ENCODE measurements around the gene TGIF2. TPM values are rescaled to one million over a fixed set of nuclear protein-coding genes. Genes with fewer than 3 reads are reported as not detected.

The TGIF2 gene
- total and polyA plus RNA-seq, 2 donors (not counting 3 experiments of a cell fraction or from before 2014, with no cell fraction given) = 18.9 to 21.0 TPM

DNA sequence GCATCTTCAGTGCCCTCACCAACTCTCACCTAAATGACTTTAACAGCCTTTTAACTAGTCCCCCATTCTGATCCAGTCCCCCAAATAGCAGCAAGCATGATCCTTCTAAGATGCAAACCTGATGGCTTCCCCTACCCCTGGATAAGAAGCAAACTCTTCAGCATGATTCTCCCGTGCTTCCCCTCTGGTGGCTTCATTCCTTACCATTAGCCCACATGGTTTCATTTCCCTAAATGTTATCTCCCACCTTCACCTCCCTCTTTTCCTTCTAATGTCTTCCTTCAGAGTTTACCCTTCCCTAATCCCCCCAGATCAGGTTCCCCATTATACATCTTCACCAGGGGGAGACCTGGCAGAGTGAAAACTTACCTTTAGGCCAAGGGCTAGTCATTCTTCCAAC lies 28.1 kb downstream of the TGIF2 start:
- POLR2A ChIA-PET = no interaction called here
- intact Hi-C loops (cut with micrococcal nuclease) = no loop called here
- CTCF ChIA-PET = interaction anchor here (1.1 to 1.2 kb wide), 2 partner anchors 11 to 44 kb away, joined by 3 to 4 read pairs; no protein-coding TSS in a partner anchor

More for the DNA sequence above, 28.1 kb downstream of the TGIF2 start:
- FAIRE-seq (no peak), DNase-seq (ENCODE audit: low read depth, low spot score) (no peak)
- peaks cover 0 to 2% of the 10 kb centered on the region in 2 experiments for H3K27me3 ChIP-seq (ENCODE audit: control insufficient read depth in 2 of 2, insufficient read depth in 2 of 2, low read length in 2 of 2)
- H3K9me3 ChIP-seq (replicated peaks; ENCODE audit: control insufficient read depth, insufficient read depth, low read length) = no peaks in the 10 kb centered on the region
- no peaks in the 10 kb centered on the region for H3K9me1 ChIP-seq (replicated peaks; ENCODE audit: control insufficient read depth, extremely low read depth, insufficient read depth, low read length)
- H4K20me1 ChIP-seq (replicated peaks; ENCODE audit: control insufficient read depth, extremely low read depth, insufficient read depth, low read length) = no peaks in the 10 kb centered on the region
- dilution Hi-C loops (cut with MboI; ENCODE audit: extremely low pct_ligation_motif_present, low sequenced_read_pairs) = no loop called here
- no peak overlapping the region for H3K4me3 ChIP-seq (replicated peaks in 1 of 3; ENCODE audit: insufficient read depth in 1 of 3, low read depth in 1 of 3, low read length in 3 of 3)
- no peak overlapping the region for H2AFZ ChIP-seq (ENCODE audit: low read depth, low read length)
- TF ChIP-seq, protein P1, sequence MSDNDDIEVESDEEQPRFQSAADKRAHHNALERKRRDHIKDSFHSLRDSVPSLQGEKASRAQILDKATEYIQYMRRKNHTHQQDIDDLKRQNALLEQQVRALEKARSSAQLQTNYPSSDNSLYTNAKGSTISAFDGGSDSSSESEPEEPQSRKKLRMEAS (IDR thresholded peaks at IDR 0.05; ENCODE audit: insufficient read depth, insufficient read length) = no peak
- TF ChIP-seq MYC (IDR thresholded peaks at IDR 0.05; ENCODE audit: low read depth, low read length) = no peak
- TF ChIP-seq EZH2 (IDR thresholded peaks at IDR 0.05; ENCODE audit: borderline replicate concordance, low read depth, low read length, severe bottlenecking) = no peak
- no peak for TF ChIP-seq POLR2AphosphoS5 (IDR thresholded peaks at IDR 0.05; ENCODE audit: insufficient read depth, low read depth, low read length)
- TF ChIP-seq JUN (IDR thresholded peaks at IDR 0.05; ENCODE audit: borderline replicate concordance, insufficient read depth, insufficient read length, low read depth) = no peak
- no peak for TF ChIP-seq GATA2 (IDR thresholded peaks at IDR 0.05; ENCODE audit: insufficient read depth, insufficient read length, low read depth, low read length)
- no peak for TF ChIP-seq FOS (IDR thresholded peaks at IDR 0.05; ENCODE audit: borderline replicate concordance, insufficient read depth, low read length)
- TF ChIP-seq, protein P2, sequence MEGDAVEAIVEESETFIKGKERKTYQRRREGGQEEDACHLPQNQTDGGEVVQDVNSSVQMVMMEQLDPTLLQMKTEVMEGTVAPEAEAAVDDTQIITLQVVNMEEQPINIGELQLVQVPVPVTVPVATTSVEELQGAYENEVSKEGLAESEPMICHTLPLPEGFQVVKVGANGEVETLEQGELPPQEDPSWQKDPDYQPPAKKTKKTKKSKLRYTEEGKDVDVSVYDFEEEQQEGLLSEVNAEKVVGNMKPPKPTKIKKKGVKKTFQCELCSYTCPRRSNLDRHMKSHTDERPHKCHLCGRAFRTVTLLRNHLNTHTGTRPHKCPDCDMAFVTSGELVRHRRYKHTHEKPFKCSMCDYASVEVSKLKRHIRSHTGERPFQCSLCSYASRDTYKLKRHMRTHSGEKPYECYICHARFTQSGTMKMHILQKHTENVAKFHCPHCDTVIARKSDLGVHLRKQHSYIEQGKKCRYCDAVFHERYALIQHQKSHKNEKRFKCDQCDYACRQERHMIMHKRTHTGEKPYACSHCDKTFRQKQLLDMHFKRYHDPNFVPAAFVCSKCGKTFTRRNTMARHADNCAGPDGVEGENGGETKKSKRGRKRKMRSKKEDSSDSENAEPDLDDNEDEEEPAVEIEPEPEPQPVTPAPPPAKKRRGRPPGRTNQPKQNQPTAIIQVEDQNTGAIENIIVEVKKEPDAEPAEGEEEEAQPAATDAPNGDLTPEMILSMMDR (IDR thresholded peaks at IDR 0.05; ENCODE audit: extremely low read depth in 1 of 2, insufficient read depth in 1 of 2, low read depth in 1 of 2, low read length in 2 of 2) = no peak
- H3K36me3 ChIP-seq (ENCODE audit: control insufficient read depth in 2 of 2, extremely low read depth in 1 of 2, insufficient read depth in 2 of 2, low read length in 2 of 2) = no peaks in the 10 kb centered on the region
- H3K4me1 ChIP-seq (ENCODE audit: control insufficient read depth, extremely low read depth, insufficient read depth, low read length) = peaks cover 5% of the 10 kb centered on the region
- BruUV-seq (replicated peaks) = no TSS peak
- no peak overlapping the region for H3K27ac ChIP-seq (ENCODE audit: insufficient read depth, low read depth, low read length)
- H3K4me2 ChIP-seq (ENCODE audit: insufficient read depth, low read length) = no peak overlapping the region
- peaks cover 9% of the 10 kb centered on the region for H3K79me2 ChIP-seq (ENCODE audit: control insufficient read depth, insufficient read depth, low read length)
- no peak overlapping the region for H3K9ac ChIP-seq (replicated peaks; ENCODE audit: extremely low read depth, insufficient read depth, low read length)
